H1 (cell line): ENCODE data around the gene CPE. TPM values are rescaled to one million over a fixed set of nuclear protein-coding genes. Genes with fewer than 3 reads are reported as not detected.

Experiments
- CTCF ChIA-PET: fragments of 300-600 bp; sonication (Branson Sonifier 250); formaldehyde crosslinking; loops from one replicate; lab custom pipeline; 2021; ENCODE audit not compliant: partially characterized antibody; lab: Charles Lee
- POLR2A ChIA-PET: fragments of 300-600 bp; sonication (Branson Sonifier 250); formaldehyde crosslinking; loops from one replicate; lab custom pipeline; 2021; ENCODE audit warnings: inconsistent platforms; ENCODE audit not compliant: partially characterized antibody; lab: Charles Lee
- DNase-seq, 2 experiments: peaks; one replicate each; pipeline versions ENCODE4 v3.0.0 to v3.0.0-alpha.2; 2010 to 2022; ENCODE audit warnings: low spot score in 2 of 2, low read depth in 1 of 2, mixed read lengths in 1 of 2
- FAIRE-seq: peaks from 2 replicates; lab custom pipeline; 2011; peaks lifted over from hg19 to GRCh38; lab: Jason Lieb, UNC
- H2AFZ ChIP-seq: 2 replicates; pipeline ENCODE4 v1.8.1; 2012; ENCODE audit warnings: low read length, inconsistent platforms
- H2AK5ac ChIP-seq: 2 replicates; pipeline ENCODE4 v1.6.1; 2013; ENCODE audit warnings: low read depth, low read length
- H2BK120ac ChIP-seq: replicated peaks from 2 replicates; pipeline ENCODE3; 2013; ENCODE audit warnings: low read depth, low read length, inconsistent platforms
- H2BK12ac ChIP-seq: 2 replicates; pipeline ENCODE4 v1.6.1; 2013; ENCODE audit warnings: low read depth, low read length
- H2BK15ac ChIP-seq: 2 replicates; pipeline ENCODE4 v1.6.1; 2013; ENCODE audit warnings: low read length
- H2BK20ac ChIP-seq: 2 replicates; pipeline ENCODE4 v1.6.1; 2013; ENCODE audit warnings: low read length
- H2BK5ac ChIP-seq: 2 replicates; pipeline ENCODE4 v1.6.1; 2013; ENCODE audit warnings: low read depth, low read length
- H3K14ac ChIP-seq: 2 replicates; pipeline ENCODE4 v1.6.1; 2013; ENCODE audit warnings: inconsistent platforms; ENCODE audit not compliant: insufficient read length
- H3K18ac ChIP-seq: 2 replicates; pipeline ENCODE4 v1.6.1; 2013; ENCODE audit warnings: low read length; ENCODE audit errors: extremely low read depth
- H3K23ac ChIP-seq: 2 replicates; pipeline ENCODE4 v1.6.1; 2013; ENCODE audit warnings: inconsistent platforms; ENCODE audit not compliant: insufficient read length
- H3K23me2 ChIP-seq: 2 replicates; pipeline ENCODE4 v1.6.1; 2013; ENCODE audit warnings: low read depth, low read length
- H3K27ac ChIP-seq: 2 replicates; pipeline ENCODE4 v1.6.1; 2011; ENCODE audit warnings: low read depth, low read length, inconsistent platforms
- H3K27me3 ChIP-seq, 4 experiments: replicated peaks in 1 of 4; 1 replicate in 1 of 4; 2 replicates in 3 of 4; pipeline versions ENCODE4 v1.6.1 to v1.8.1; 2011 to 2013; ENCODE audit warnings: low read length in 3 of 4, mild to moderate bottlenecking in 3 of 4, inconsistent platforms in 2 of 4, mixed read lengths in 2 of 4, moderate library complexity in 1 of 4; ENCODE audit not compliant: control insufficient read depth in 3 of 4, insufficient read depth in 3 of 4; ENCODE audit errors: extremely low read depth in 1 of 4
- H3K36me3 ChIP-seq, 4 experiments: 2 replicates each; pipeline versions ENCODE4 v1.6.1 to v1.8.1; 2011 to 2013; ENCODE audit warnings: mild to moderate bottlenecking in 4 of 4, low read length in 3 of 4, moderate library complexity in 2 of 4, control low read depth in 1 of 4, inconsistent platforms in 1 of 4; ENCODE audit not compliant: insufficient read depth in 4 of 4, control insufficient read depth in 2 of 4
- H3K4ac ChIP-seq: replicated peaks from 2 replicates; pipeline ENCODE3; 2013; ENCODE audit warnings: low read length, low read depth, mixed read lengths, inconsistent platforms; ENCODE audit not compliant: insufficient read length
- H3K4me1 ChIP-seq, 4 experiments: replicated peaks in 1 of 4; 1 replicate in 1 of 4; 2 replicates in 3 of 4; pipeline versions ENCODE4 v1.6.1 to v1.8.1; 2011 to 2013; ENCODE audit warnings: low read length in 3 of 4, inconsistent platforms in 2 of 4, mixed read lengths in 1 of 4; ENCODE audit not compliant: insufficient read depth in 4 of 4, control insufficient read depth in 3 of 4
- H3K4me2 ChIP-seq, 2 experiments: 2 replicates each; pipeline versions ENCODE4 v1.6.1 to v1.8.1; 2011 to 2013; ENCODE audit warnings: low read depth in 2 of 2, low read length in 2 of 2, control low read depth in 1 of 2, inconsistent platforms in 1 of 2, mild to moderate bottlenecking in 1 of 2; ENCODE audit not compliant: insufficient read depth in 1 of 2
- H3K4me3 ChIP-seq, 4 experiments: fragments of 200-600, 300-600 bp in 1 of 4; sonication (generic), shearing (Covaris generic), sonication (Bioruptor Twin) in 1 of 4; 2 replicates each; pipeline versions ENCODE4 v1.5.1 to v1.8.1; 2011 to 2016; ENCODE audit warnings: low read length in 4 of 4, low read depth in 3 of 4, control low read depth in 2 of 4, inconsistent platforms in 2 of 4, mild to moderate bottlenecking in 2 of 4, mixed read lengths in 1 of 4, moderate library complexity in 1 of 4; ENCODE audit not compliant: insufficient read depth in 2 of 4; ENCODE audit errors: extremely low read depth in 1 of 4
- H3K56ac ChIP-seq: replicated peaks from 2 replicates; pipeline ENCODE3; 2013; ENCODE audit warnings: low read depth, mild to moderate bottlenecking, mixed read lengths, low read length, inconsistent platforms; ENCODE audit not compliant: insufficient read length
- H3K79me1 ChIP-seq: 2 replicates; pipeline ENCODE4 v1.6.1; 2013; ENCODE audit warnings: low read depth, low read length, control low read depth
- H3K79me2 ChIP-seq, 2 experiments: 2 replicates each; pipeline versions ENCODE4 v1.6.1 to v1.8.1; 2012 to 2013; ENCODE audit warnings: low read length in 2 of 2, mild to moderate bottlenecking in 2 of 2, inconsistent platforms in 1 of 2; ENCODE audit not compliant: insufficient read depth in 2 of 2, control insufficient read depth in 1 of 2
- H3K9ac ChIP-seq, 4 experiments: replicated peaks in 1 of 4; 1 replicate in 1 of 4; 2 replicates in 3 of 4; pipeline versions ENCODE4 v1.6.1 to v1.8.1; 2011 to 2013; ENCODE audit warnings: low read depth in 3 of 4, low read length in 3 of 4, control low read depth in 2 of 4, mild to moderate bottlenecking in 2 of 4, moderate library complexity in 2 of 4, inconsistent platforms in 1 of 4; ENCODE audit errors: extremely low read depth in 1 of 4
- H3K9me3 ChIP-seq, 2 experiments: 2 replicates each; pipeline versions ENCODE4 v1.6.1 to v1.8.1; 2012 to 2013; ENCODE audit warnings: mild to moderate bottlenecking in 2 of 2, moderate library complexity in 2 of 2, control low read depth in 1 of 2, inconsistent platforms in 1 of 2, low read depth in 1 of 2, low read length in 1 of 2, mixed read lengths in 1 of 2; ENCODE audit not compliant: insufficient read depth in 2 of 2
- H4K20me1 ChIP-seq, 2 experiments: replicated peaks in 1 of 2; 2 replicates each; pipeline versions ENCODE3 to v1.8.1; 2011 to 2013; ENCODE audit warnings: inconsistent platforms in 2 of 2, low read length in 2 of 2, mild to moderate bottlenecking in 1 of 2; ENCODE audit not compliant: insufficient read depth in 2 of 2, control insufficient read depth in 1 of 2
- H4K5ac ChIP-seq: 2 replicates; pipeline ENCODE4 v1.6.1; 2013; ENCODE audit warnings: low read length, low read depth, mixed read lengths, inconsistent platforms; ENCODE audit not compliant: insufficient read length
- H4K8ac ChIP-seq: 2 replicates; pipeline ENCODE4 v1.8.0; 2013; ENCODE audit warnings: mild to moderate bottlenecking, moderate library complexity, low read length, inconsistent platforms; ENCODE audit not compliant: insufficient read depth; ENCODE audit errors: extremely low read depth
- H4K91ac ChIP-seq: replicated peaks from 2 replicates; pipeline ENCODE3; 2013; ENCODE audit warnings: low read length, mixed read lengths, inconsistent platforms; ENCODE audit not compliant: insufficient read length
- E2F6 ChIP-seq: IDR thresholded peaks from 2 replicates; pipeline ENCODE4 v1.6.1; 2012; ENCODE audit warnings: inconsistent platforms
- MAFK ChIP-seq: IDR thresholded peaks from 2 replicates; pipeline ENCODE4 v1.6.1; 2012; ENCODE audit warnings: low read depth, mild to moderate bottlenecking, improper control_type of control experiment, low read length
- POU5F1 ChIP-seq: IDR thresholded peaks from 2 replicates; pipeline ENCODE4 v1.6.1; 2011; ENCODE audit warnings: low read depth, mild to moderate bottlenecking, low read length, moderate library complexity
- SP1 ChIP-seq: IDR thresholded peaks from 2 replicates; pipeline ENCODE4 v1.6.1; 2011; ENCODE audit warnings: low read depth, low read length
- WGBS, 2 experiments: shearing (Covaris generic) in 1 of 2; methylation state at CpG; one replicate each; pipeline versions ENCODE4 v1.1.6 to v1.1.7; 2013 to 2015; ENCODE audit warnings: low lambda C conversion rate in 2 of 2, mixed read lengths in 2 of 2, inconsistent platforms in 1 of 2, low coverage in 1 of 2, missing lambda C conversion rate in 1 of 2; ENCODE audit not compliant: insufficient replicate concordance in 2 of 2, insufficient coverage in 1 of 2, insufficient read length in 1 of 2; ENCODE audit errors: extremely low coverage in 1 of 2, missing lambda C conversion rate in 1 of 2; 5-methylcytosine and 5-hydroxymethylcytosine counted together
- polyA plus RNA-seq, 7 experiments: library from polyadenylated mRNA; depleted of rRNA in 3 of 7; stranded (reverse) in 5 of 7; unstranded in 2 of 7; fragments of >200 nt in 5 of 7; fragments of 200-250 nt in 2 of 7; gene quantifications; 1 replicate in 5 of 7; 2 replicates in 1 of 7; 4 replicates in 1 of 7; pipeline versions ENCODE4 v1.2.1 to v1.2.3, GENCODE V29; 2011 to 2013; ENCODE audit warnings: missing spikeins in 2 of 7, mixed read lengths in 2 of 7
- total RNA-seq: library from RNA; stranded (reverse); fragmentation: NEBNext Ultra II Directional; extraction: Animal tissue kit (Norgen Biotek cat#: 25700); gene quantifications from 2 replicates; pipeline ENCODE4 v1.2.1, GENCODE V29; 2021

CPE gene
- total and polyA plus RNA-seq, 2 of the 8 experiments (the other 6 are each of a cell fraction or from before 2014, with no cell fraction given): 9.4 to 10.2 TPM

- no peaks in the 10 kb centered on the region for H3K79me1 ChIP-seq
- H3K79me2 ChIP-seq: no peaks in the 10 kb centered on the region
- H2BK5ac ChIP-seq: no peak overlapping the region
- no peak overlapping the region for H3K23ac ChIP-seq
- no peaks in the 10 kb centered on the region for H3K23me2 ChIP-seq
- FAIRE-seq (no peak), DNase-seq (no peak)
- H4K5ac ChIP-seq: no peak overlapping the region
- no peak overlapping the region for H3K4me3 ChIP-seq
- no peak overlapping the region for H3K9ac ChIP-seq
- no peak overlapping the region for H2AK5ac ChIP-seq
- no peak overlapping the region for H2BK20ac ChIP-seq
- H3K36me3 ChIP-seq: no peaks in the 10 kb centered on the region
- H3K4ac ChIP-seq: no peak overlapping the region
- H3K4me2 ChIP-seq: no peak overlapping the region
- H3K14ac ChIP-seq: no peak overlapping the region
- H3K56ac ChIP-seq: no peak overlapping the region
- no peaks in the 10 kb centered on the region for H4K20me1 ChIP-seq
- H4K91ac ChIP-seq: no peak overlapping the region
- 88% methylated on average over 9 of the region's 9 CpGs; no CpG with 5 or more reads in 1 of the 2 experiments for WGBS, 2 experiments
- no peaks in the 10 kb centered on the region for H3K9me3 ChIP-seq
- H4K8ac ChIP-seq: no peak overlapping the region
- CTCF ChIA-PET: interaction anchor here (0.6 to 1.3 kb wide), 7 partner anchors 10 to 1447 kb away, joined by 3 to 5 read pairs (median 4); no protein-coding TSS in a partner anchor
- no peak overlapping the region for H2BK120ac ChIP-seq
- no peak overlapping the region for H3K18ac ChIP-seq
- H2BK12ac ChIP-seq: no peak overlapping the region
- no peak overlapping the region for H2AFZ ChIP-seq
- no peaks in the 10 kb centered on the region for H3K4me1 ChIP-seq
- POLR2A ChIA-PET: no interaction called here
- H3K27me3 ChIP-seq: no peaks in the 10 kb centered on the region
- no peak overlapping the region for H3K27ac ChIP-seq
- H2BK15ac ChIP-seq: no peak overlapping the region
- TF ChIP-seq POU5F1 (no peak), E2F6 (no peak), SP1 (no peak), MAFK (no peak)
Measured at GRCh38 chr4:165540206-165540830, 161.5 kb downstream of the CPE start.
